GM12874 (cell line): Measurements from ENCODE around the gene DAB2.

Experiments
- TF ChIP-seq, protein P1 (sequence below): IDR thresholded peaks from 2 replicates; pipeline ENCODE4 v1.5.1; 2011; ENCODE audit warnings: low read depth, mild to moderate bottlenecking, control low read depth, low read length, moderate library complexity; ENCODE audit not compliant: insufficient read depth

The DAB2 gene

DNA sequence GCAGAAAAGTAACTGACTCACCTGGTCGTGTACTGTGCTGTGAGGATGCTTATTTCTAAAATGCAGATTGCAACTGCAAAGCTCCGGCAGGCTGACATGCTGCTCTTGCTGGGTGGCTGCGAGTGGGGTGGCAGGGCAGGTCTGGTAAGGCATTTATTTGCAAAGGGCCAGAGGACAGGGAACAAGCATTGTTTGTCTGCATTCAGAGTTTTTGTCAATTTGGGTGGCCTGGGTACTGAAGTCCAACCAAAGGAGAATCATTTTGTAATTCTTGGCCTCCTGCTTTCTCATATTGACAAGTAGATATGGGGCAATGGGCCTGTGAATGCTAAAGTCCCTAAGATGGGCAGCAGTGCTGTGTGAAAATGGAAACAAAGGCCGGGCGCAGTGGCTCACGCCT lies 60.4 kb downstream of the DAB2 start, which contains the start of gene C9:
TSS of gene C9 (minus strand) at position 129 of the 400 bp plus-strand sequence. CDS start at position 98, 31 bp downstream.
- TF ChIP-seq, protein P1, sequence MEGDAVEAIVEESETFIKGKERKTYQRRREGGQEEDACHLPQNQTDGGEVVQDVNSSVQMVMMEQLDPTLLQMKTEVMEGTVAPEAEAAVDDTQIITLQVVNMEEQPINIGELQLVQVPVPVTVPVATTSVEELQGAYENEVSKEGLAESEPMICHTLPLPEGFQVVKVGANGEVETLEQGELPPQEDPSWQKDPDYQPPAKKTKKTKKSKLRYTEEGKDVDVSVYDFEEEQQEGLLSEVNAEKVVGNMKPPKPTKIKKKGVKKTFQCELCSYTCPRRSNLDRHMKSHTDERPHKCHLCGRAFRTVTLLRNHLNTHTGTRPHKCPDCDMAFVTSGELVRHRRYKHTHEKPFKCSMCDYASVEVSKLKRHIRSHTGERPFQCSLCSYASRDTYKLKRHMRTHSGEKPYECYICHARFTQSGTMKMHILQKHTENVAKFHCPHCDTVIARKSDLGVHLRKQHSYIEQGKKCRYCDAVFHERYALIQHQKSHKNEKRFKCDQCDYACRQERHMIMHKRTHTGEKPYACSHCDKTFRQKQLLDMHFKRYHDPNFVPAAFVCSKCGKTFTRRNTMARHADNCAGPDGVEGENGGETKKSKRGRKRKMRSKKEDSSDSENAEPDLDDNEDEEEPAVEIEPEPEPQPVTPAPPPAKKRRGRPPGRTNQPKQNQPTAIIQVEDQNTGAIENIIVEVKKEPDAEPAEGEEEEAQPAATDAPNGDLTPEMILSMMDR, result no peak

DNA sequence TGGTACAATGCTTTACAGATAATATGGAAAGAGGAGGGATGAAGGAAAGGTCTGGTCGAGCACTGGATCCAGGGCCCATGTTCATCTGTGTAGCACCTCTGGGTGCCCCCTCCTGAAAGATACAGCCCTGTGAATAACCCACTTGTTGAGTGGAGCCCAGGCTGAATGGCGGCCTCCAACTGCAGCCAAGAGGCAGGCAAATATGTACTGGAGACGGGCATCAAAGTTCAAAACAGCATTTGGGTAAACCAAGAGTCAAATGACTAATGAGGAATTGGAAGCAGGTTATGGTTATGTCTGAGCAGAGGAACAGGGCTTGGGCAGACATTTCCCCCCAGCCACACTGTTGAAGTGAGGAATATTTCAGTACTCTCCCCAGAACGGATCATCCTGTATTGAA lies 61.6 kb downstream of the DAB2 start:
- TF ChIP-seq, protein P1, result no peak

DNA sequence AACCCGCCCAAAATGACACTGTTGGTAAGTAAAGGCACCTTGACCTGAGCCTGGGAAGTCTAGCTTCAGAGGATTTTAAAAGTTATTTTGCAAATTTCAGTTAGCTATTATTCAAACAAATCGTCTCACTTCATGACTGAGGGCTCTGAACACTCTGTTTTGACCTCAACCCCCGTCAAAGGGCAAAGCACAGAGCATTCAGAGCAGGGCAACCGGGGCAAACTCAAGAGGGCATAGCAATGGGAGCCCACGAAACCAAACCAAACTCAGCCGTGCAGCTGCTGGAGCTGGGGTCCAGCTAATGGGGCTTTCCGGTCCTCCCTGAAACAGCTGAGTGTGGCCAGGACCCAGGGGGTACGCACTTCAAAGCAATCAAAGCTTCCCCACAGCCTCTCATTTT lies 62.1 kb downstream of the DAB2 start:
- TF ChIP-seq, protein P1, result no peak

DNA sequence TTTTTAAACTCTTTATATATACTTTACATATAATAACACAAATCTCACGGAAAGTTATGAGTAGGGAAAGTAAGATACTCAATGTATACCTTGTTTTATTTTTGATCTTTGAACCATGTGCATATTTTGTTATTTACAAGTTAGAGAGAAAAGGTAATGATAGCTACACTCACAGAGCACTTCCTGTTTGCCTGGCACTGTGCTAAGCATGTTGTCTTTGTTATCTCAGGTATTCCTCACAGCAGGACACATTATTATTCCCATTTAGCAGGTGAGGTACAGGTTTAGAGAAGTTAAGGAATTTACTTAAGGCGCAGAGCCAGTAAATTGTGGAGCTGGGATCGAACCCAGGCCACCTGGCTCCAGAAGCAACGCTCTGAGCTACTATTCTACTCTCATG lies 63.5 kb downstream of the DAB2 start:
- TF ChIP-seq, protein P1, result no peak

DNA sequence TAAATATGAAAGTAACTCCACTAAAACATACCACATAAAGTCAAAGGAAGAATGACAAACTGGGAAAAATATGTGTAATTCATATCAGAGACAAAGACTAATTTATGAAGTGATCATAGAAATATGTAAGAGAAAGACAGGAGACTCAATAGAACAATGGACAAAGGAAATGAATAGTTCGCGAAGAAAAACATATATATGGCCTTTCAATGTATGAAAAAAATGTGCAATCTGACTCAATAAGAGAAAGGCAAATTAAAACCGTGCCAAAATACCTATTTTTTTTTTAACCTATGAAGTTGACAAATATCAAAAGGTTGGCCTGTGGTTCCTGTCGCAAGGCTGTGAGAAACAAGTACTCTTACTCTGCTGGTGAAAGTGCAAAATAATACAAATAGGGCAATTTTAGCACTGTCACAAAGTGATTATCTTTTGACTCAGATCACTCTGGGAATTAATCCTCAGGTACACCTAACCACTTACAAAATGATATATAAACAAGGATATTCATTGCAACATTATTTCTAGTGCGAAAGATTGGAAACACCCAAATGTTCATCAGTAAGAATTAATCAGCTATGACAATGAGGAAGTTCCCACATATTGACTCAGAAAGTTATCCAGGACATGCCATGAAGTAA lies 64.2 kb downstream of the DAB2 start:
- TF ChIP-seq, protein P1, result no peak

DNA sequence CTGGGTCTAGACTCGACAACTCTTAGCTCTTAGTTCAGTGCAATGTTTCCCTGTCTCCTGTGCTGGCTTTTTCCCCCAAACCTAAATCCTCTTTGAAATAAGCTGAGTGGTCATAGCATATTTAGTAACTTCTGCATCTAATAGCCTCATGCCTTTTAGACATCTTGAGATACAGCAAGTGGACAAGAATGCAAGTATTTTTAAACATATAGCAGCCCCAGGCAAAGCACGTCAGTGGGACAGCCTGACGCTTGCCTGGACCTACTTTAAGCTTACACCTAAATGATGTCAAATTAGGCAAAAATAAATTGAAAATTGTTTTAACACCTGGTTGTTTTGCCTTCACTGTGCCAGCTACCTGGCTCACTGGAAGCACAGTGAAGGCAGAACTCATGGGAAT lies 68.5 kb downstream of the DAB2 start:
- TF ChIP-seq, protein P1, result no peak

DNA sequence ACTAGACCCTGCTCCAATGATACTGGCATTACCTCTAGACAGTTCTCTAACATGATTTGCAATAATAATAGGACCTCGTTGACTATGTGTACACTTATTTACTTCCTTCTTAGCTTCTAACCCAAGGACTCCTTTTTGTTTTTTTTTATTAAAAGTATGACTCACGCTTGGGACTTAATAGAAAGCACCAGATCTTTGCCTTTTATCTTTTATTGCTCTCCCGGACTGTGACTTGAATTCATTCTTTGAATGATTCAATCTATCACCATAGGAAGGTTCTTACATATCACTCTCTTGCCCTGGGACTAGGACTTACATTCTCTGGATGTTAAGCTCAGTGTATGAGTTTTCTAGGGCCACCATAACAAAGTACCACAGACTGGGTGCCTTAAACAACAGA lies 69.5 kb downstream of the DAB2 start:
- TF ChIP-seq, protein P1, result no peak
